Measurements from ENCODE around the gene DOC2A.
A peak's percentile ranks its signal among the peaks of the same experiment; 100 is the strongest.

The DOC2A gene

DNA sequence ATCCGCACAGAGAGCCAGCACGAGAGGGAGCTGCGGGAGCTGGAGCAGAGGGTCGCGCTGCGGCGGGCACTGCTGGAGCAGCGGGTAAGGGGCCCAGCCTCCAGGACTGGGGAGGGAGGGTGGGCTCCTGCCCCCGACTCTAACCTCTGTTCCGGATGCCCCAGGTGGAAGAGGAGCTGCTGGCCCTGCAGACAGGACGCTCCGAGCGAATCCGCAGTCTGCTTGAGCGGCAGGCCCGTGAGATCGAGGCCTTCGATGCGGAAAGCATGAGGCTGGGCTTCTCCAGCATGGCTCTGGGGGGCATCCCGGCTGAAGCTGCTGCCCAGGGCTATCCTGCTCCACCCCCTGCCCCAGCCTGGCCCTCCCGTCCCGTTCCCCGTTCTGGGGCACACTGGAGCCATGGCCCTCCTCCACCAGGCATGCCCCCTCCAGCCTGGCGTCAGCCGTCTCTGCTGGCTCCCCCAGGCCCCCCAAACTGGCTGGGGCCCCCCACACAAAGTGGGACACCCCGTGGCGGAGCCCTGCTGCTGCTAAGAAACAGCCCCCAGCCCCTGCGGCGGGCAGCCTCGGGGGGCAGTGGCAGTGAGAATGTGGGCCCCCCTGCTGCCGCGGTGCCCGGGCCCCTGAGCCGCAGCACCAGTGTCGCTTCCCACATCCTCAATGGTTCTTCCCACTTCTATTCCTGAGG is 19.8 kb downstream of the DOC2A start:
- Histone ChIP-seq H3K4me1 (ENCODE audit: control insufficient read depth in 2 of 2, insufficient read depth in 1 of 2, low read depth in 1 of 2, low read length in 2 of 2) (peaks cover 4 to 10% of the 10 kb centered on the region in 2 donors), H3K36me3 (replicated peaks in 1 of 2; ENCODE audit: control insufficient read depth in 2 of 2, insufficient read depth in 2 of 2, low read length in 2 of 2) (peaks cover 39 to 82% of the 10 kb centered on the region in 2 donors)

DNA sequence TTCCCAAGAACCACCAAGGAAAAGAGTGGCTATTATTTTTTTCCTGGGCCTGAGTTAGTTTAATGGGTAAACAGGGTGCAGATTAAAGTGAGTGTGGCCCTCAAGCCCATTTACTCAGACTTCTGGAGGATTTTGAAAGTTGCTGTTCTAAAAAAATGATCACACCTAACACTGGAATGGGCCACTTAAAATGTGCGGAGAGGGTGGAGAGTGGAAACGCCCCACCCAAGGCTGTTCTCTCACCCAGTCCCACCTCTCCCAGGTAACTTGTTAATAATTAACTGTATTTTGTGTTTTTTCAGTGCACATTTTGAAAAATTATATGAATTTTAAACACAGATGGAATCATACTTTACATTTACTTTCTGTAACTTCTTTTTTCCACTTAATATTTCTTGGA is 20.8 kb downstream of the DOC2A start:
- H4K91ac ChIP-seq (ENCODE audit: low read depth, low read length, poor library complexity) = no peak overlapping the region
- H2BK12ac ChIP-seq (ENCODE audit: low read length) = no peak overlapping the region
- H3K27ac ChIP-seq (replicated peaks; ENCODE audit: low read length) = no peak overlapping the region
- no peaks in the 10 kb centered on the region for H3K27me3 ChIP-seq (ENCODE audit: control insufficient read depth in 3 of 3, insufficient read depth in 3 of 3, low read depth in 1 of 3, low read length in 3 of 3)
- no peak for DNase-seq (ENCODE audit: low spot score)
- H3K9me3 ChIP-seq (replicated peaks in 1 of 2; ENCODE audit: control insufficient read depth in 2 of 2, insufficient read depth in 1 of 2, low read depth in 1 of 2, low read length in 2 of 2) = no peaks in the 10 kb centered on the region
- WGBS, 2 donors (ENCODE audit: extremely low coverage in 2 of 2, insufficient read length in 2 of 2, insufficient replicate concordance in 1 of 2) = no CpG with 5 or more reads among the region's 2 CpGs
- no peak overlapping the region for H3K23ac ChIP-seq (ENCODE audit: low read depth, low read length, poor library complexity)
- no peak overlapping the region for H3K9ac ChIP-seq (ENCODE audit: low read depth, low read length, poor library complexity)
- no peak overlapping the region for H4K8ac ChIP-seq (ENCODE audit: low read depth, low read length)
- H3K18ac ChIP-seq (ENCODE audit: low read length) = no peak overlapping the region
- H2BK5ac ChIP-seq (ENCODE audit: low read length) = no peak overlapping the region
- no peak overlapping the region for H2AFZ ChIP-seq (ENCODE audit: low read length)
- no peak overlapping the region for H3K4me3 ChIP-seq (ENCODE audit: low read length in 2 of 2)
- no peak overlapping the region for H2BK120ac ChIP-seq (ENCODE audit: low read depth, low read length)
- H2AK5ac ChIP-seq (ENCODE audit: low read depth, low read length) = no peak overlapping the region
- H2BK15ac ChIP-seq (ENCODE audit: low read length) = no peak overlapping the region
- H3K14ac ChIP-seq (ENCODE audit: low read length) = no peak overlapping the region
- no peak overlapping the region for H3K4ac ChIP-seq (ENCODE audit: low read length)
- H3K4me2 ChIP-seq (ENCODE audit: insufficient read depth, low read length, poor library complexity, severe bottlenecking) = no peak overlapping the region
- H3K4me1 ChIP-seq (ENCODE audit: control insufficient read depth in 2 of 2, insufficient read depth in 1 of 2, low read depth in 1 of 2, low read length in 2 of 2) = peaks cover 4 to 6% of the 10 kb centered on the region in 2 donors
- peaks cover 49 to 92% of the 10 kb centered on the region in 2 donors for H3K36me3 ChIP-seq (replicated peaks in 1 of 2; ENCODE audit: control insufficient read depth in 2 of 2, insufficient read depth in 2 of 2, low read length in 2 of 2)
- no peaks in the 10 kb centered on the region for H3K79me1 ChIP-seq (ENCODE audit: low read depth, low read length)

More for the DNA sequence above, 19.8 kb downstream of the DOC2A start:
- H2AK5ac ChIP-seq (ENCODE audit: low read depth, low read length) = no peak overlapping the region
- no peaks in the 10 kb centered on the region for H3K9me3 ChIP-seq (replicated peaks in 1 of 2; ENCODE audit: control insufficient read depth in 2 of 2, insufficient read depth in 1 of 2, low read depth in 1 of 2, low read length in 2 of 2)
- H3K27me3 ChIP-seq (ENCODE audit: control insufficient read depth in 3 of 3, insufficient read depth in 3 of 3, low read depth in 1 of 3, low read length in 3 of 3) = no peaks in the 10 kb centered on the region
- no peak overlapping the region for H3K4me3 ChIP-seq (ENCODE audit: low read length in 2 of 2)
- no CpG with 5 or more reads among the region's 35 CpGs for WGBS, 2 donors (ENCODE audit: extremely low coverage in 2 of 2, insufficient read length in 2 of 2, insufficient replicate concordance in 1 of 2)
- H3K18ac ChIP-seq (ENCODE audit: low read length) = no peak overlapping the region
- no peak overlapping the region for H2BK15ac ChIP-seq (ENCODE audit: low read length)
- H3K14ac ChIP-seq (ENCODE audit: low read length) = no peak overlapping the region
- no peak overlapping the region for H2BK12ac ChIP-seq (ENCODE audit: low read length)
- H2BK5ac ChIP-seq (ENCODE audit: low read length) = no peak overlapping the region
- DNase-seq (ENCODE audit: low spot score) = no peak
- no peaks in the 10 kb centered on the region for H3K79me1 ChIP-seq (ENCODE audit: low read depth, low read length)
- H3K27ac ChIP-seq (replicated peaks; ENCODE audit: low read length) = no peak overlapping the region
- H3K4ac ChIP-seq (ENCODE audit: low read length) = no peak overlapping the region
- no peak overlapping the region for H3K4me2 ChIP-seq (ENCODE audit: insufficient read depth, low read length, poor library complexity, severe bottlenecking)
- no peak overlapping the region for H4K91ac ChIP-seq (ENCODE audit: low read depth, low read length, poor library complexity)
- H3K9ac ChIP-seq (ENCODE audit: low read depth, low read length, poor library complexity) = peak overlapping the region; percentile 33
- no peak overlapping the region for H2AFZ ChIP-seq (ENCODE audit: low read length)
- no peak overlapping the region for H3K23ac ChIP-seq (ENCODE audit: low read depth, low read length, poor library complexity)
- no peak overlapping the region for H4K8ac ChIP-seq (ENCODE audit: low read depth, low read length)
- no peak overlapping the region for H2BK120ac ChIP-seq (ENCODE audit: low read depth, low read length)

DNA sequence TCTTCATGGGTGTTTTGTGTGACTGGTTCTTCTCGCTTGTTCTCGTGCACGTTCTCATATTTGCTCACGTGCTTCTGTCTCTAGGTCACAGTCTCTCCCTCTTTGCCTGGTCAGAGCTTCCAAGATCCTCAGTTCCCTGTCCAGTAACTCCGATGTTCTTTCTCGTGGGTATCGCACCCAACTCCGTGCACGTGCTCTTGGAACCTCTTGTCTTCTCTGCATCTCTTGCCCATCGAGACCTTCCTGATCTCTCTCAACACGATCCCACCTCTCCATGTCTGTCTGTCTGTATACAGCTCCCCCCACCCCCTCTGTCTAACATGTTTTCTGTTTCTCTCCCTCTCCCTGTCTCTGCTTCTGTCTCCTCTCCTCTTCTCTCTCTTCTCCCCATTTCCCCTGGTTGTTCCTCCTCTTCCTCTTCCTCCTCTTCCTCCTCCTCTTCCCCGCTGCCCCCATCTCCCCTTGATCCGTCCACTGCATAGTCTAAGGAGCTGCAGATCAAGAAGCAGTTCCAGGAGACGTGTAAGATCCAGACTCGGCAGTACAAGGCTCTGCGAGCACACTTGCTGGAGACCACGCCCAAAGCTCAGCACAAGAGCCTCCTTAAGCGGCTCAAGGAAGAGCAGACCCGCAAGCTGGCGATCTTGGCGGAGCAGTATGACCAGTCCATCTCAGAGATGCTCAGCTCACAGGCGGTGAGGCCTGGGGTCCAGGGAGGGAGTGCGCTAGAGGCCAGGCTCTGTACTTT is 21.5 kb downstream of the DOC2A start:
- H3K36me3 ChIP-seq (replicated peaks in 1 of 2; ENCODE audit: control insufficient read depth in 2 of 2, insufficient read depth in 2 of 2, low read length in 2 of 2) = peaks cover 56 to 100% of the 10 kb centered on the region in 2 donors
- no peak overlapping the region for H2BK12ac ChIP-seq (ENCODE audit: low read length)
- no peak for DNase-seq (ENCODE audit: low spot score)
- H3K79me1 ChIP-seq (ENCODE audit: low read depth, low read length) = peaks cover 2% of the 10 kb centered on the region
- H3K4me1 ChIP-seq (ENCODE audit: control insufficient read depth in 2 of 2, insufficient read depth in 1 of 2, low read depth in 1 of 2, low read length in 2 of 2) = no peaks in the 10 kb centered on the region
- H3K18ac ChIP-seq (ENCODE audit: low read length) = no peak overlapping the region
- no peak overlapping the region for H4K91ac ChIP-seq (ENCODE audit: low read depth, low read length, poor library complexity)
- no peak overlapping the region for H2AFZ ChIP-seq (ENCODE audit: low read length)
- no peak overlapping the region for H2BK120ac ChIP-seq (ENCODE audit: low read depth, low read length)
- H3K27me3 ChIP-seq (ENCODE audit: control insufficient read depth in 3 of 3, insufficient read depth in 3 of 3, low read depth in 1 of 3, low read length in 3 of 3) = no peaks in the 10 kb centered on the region
- no peaks in the 10 kb centered on the region for H3K9me3 ChIP-seq (replicated peaks in 1 of 2; ENCODE audit: control insufficient read depth in 2 of 2, insufficient read depth in 1 of 2, low read depth in 1 of 2, low read length in 2 of 2)
- no peak overlapping the region for H3K27ac ChIP-seq (replicated peaks; ENCODE audit: low read length)
- WGBS, 2 donors (ENCODE audit: extremely low coverage in 2 of 2, insufficient read length in 2 of 2, insufficient replicate concordance in 1 of 2) = no CpG with 5 or more reads among the region's 23 CpGs
- no peak overlapping the region for H3K23ac ChIP-seq (ENCODE audit: low read depth, low read length, poor library complexity)
- H2BK5ac ChIP-seq (ENCODE audit: low read length) = no peak overlapping the region
- H2BK15ac ChIP-seq (ENCODE audit: low read length) = no peak overlapping the region
- no peak overlapping the region for H2AK5ac ChIP-seq (ENCODE audit: low read depth, low read length)
- H4K8ac ChIP-seq (ENCODE audit: low read depth, low read length) = no peak overlapping the region
- no peak overlapping the region for H3K9ac ChIP-seq (ENCODE audit: low read depth, low read length, poor library complexity)
- H3K14ac ChIP-seq (ENCODE audit: low read length) = no peak overlapping the region
- H3K4ac ChIP-seq (ENCODE audit: low read length) = no peak overlapping the region
- no peak overlapping the region for H3K4me3 ChIP-seq (ENCODE audit: low read length in 2 of 2)
- H3K4me2 ChIP-seq (ENCODE audit: insufficient read depth, low read length, poor library complexity, severe bottlenecking) = no peak overlapping the region

DNA sequence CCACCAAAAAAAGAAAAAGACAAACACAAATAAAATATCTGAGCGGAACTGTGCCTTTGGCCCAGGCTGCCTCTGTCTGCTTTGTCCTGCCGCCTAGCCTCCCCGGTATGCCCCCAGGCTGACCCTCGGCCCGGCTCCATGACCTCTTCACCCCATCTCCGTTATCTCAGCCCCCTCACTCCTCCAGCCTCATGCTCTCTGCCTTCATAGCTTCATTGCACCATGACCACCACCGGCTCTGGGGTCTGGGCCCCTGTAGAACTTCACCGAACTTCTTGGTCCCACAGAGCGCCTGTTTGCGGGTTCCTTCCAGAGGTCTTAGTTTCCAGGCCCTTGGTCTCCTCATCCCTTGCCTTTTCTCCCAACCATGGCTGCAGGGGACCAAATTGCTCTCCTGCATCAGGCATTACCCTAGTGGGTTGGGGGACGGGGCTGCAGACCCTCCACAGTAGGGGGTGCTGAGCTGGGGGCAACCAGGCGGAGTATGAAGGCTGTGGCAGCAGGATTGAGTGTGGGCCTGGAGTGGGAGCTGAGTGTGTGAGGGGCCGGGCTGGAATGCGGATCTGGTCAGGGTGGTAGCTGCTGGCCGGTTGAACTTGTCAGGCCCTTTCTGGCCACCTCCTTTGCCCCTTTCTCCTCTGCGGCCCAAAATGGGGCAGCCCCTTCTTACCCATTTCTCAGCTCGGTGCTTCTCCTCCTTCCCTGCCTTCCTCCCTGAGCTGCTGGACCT is 22.3 kb downstream of the DOC2A start:
- no peak overlapping the region for H2BK12ac ChIP-seq (ENCODE audit: low read length)
- no peak overlapping the region for H2AFZ ChIP-seq (ENCODE audit: low read length)
- no CpG with 5 or more reads among the region's 17 CpGs for WGBS, 2 donors (ENCODE audit: extremely low coverage in 2 of 2, insufficient read length in 2 of 2, insufficient replicate concordance in 1 of 2)
- no peak overlapping the region for H4K91ac ChIP-seq (ENCODE audit: low read depth, low read length, poor library complexity)
- no peak overlapping the region for H3K4me3 ChIP-seq (ENCODE audit: low read length in 2 of 2)
- H3K14ac ChIP-seq (ENCODE audit: low read length) = no peak overlapping the region
- H3K4me1 ChIP-seq (ENCODE audit: control insufficient read depth in 2 of 2, insufficient read depth in 1 of 2, low read depth in 1 of 2, low read length in 2 of 2) = no peaks in the 10 kb centered on the region
- H2BK5ac ChIP-seq (ENCODE audit: low read length) = no peak overlapping the region
- no peak overlapping the region for H3K23ac ChIP-seq (ENCODE audit: low read depth, low read length, poor library complexity)
- no peaks in the 10 kb centered on the region for H3K27me3 ChIP-seq (ENCODE audit: control insufficient read depth in 3 of 3, insufficient read depth in 3 of 3, low read depth in 1 of 3, low read length in 3 of 3)
- H3K18ac ChIP-seq (ENCODE audit: low read length) = no peak overlapping the region
- DNase-seq (ENCODE audit: low spot score) = no peak
- no peak overlapping the region for H2BK15ac ChIP-seq (ENCODE audit: low read length)
- no peak overlapping the region for H3K9ac ChIP-seq (ENCODE audit: low read depth, low read length, poor library complexity)
- no peak overlapping the region for H2BK120ac ChIP-seq (ENCODE audit: low read depth, low read length)
- H3K27ac ChIP-seq (replicated peaks; ENCODE audit: low read length) = no peak overlapping the region
- H2AK5ac ChIP-seq (ENCODE audit: low read depth, low read length) = no peak overlapping the region
- no peak overlapping the region for H3K4ac ChIP-seq (ENCODE audit: low read length)
- no peak overlapping the region for H4K8ac ChIP-seq (ENCODE audit: low read depth, low read length)
- peaks cover 2% of the 10 kb centered on the region for H3K79me1 ChIP-seq (ENCODE audit: low read depth, low read length)
- H3K36me3 ChIP-seq (replicated peaks in 1 of 2; ENCODE audit: control insufficient read depth in 2 of 2, insufficient read depth in 2 of 2, low read length in 2 of 2) = peaks cover 62 to 100% of the 10 kb centered on the region in 2 donors
- H3K4me2 ChIP-seq (ENCODE audit: insufficient read depth, low read length, poor library complexity, severe bottlenecking) = no peak overlapping the region
- no peaks in the 10 kb centered on the region for H3K9me3 ChIP-seq (replicated peaks in 1 of 2; ENCODE audit: control insufficient read depth in 2 of 2, insufficient read depth in 1 of 2, low read depth in 1 of 2, low read length in 2 of 2)
